OCI-M2 (cell line): ENCODE data around the gene TMEM132C.

Experiments used
- DNase-seq: peaks from one replicate; lab custom pipeline; 2025; ENCODE audit not compliant: unreplicated experiment; lab: John Stamatoyannopoulos, UW

The TMEM132C gene

DNA sequence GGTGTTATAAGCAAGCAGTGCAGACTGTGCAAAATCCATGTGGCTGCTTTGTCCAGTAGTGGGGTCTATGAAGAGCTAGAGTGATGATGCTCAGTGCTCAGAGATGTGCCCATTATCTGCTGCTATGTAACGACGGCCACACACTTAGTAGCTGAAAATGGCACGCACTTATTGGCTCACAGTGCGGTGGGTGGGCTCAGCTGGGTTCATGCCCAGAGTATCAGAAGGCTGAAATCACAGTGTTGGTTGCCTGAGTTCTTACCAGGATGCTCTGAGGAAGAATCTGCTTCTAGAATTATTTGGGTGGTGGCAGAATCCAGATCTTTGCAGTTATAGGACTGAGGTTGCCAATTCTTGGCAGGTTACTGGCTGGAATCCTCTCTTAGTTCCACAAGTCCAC, 432.1 kb downstream of the TMEM132C start:
- no peak for DNase-seq

DNA sequence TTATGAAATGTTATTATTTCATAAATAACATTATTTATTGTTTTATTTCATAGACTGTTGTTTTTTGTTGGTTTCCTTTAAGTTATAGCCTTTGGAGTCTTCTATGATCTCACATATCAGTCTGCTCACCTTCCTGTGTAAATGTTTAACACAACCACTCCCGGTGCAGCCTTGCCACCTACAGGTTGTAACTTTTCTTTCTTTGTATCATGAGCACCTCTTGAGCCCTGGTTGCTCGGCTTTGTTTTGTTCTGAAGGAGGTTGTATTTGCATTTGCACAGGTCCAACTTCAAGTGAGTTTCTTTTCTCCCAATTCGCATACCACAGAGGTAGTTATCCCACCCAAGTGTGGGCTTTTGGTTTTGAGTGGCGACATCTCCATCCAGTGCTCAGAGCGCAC, 435.4 kb downstream of the TMEM132C start:
- no peak for DNase-seq

DNA sequence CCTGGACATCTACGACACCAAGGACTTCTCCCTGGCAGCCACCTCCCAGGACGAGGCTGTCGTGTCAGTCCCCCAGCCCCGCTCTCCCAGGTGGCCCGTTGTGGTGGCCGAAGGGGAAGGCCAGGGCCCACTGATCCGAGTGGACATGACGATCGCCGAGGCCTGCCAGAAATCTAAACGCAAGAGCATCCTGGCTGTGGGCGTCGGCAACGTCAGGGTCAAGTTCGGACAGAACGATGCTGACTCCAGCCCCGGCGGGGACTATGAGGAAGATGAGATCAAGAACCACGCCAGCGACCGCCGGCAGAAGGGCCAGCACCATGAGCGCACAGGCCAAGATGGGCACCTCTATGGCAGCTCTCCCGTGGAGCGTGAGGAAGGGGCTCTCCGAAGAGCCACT, 438.2 kb downstream of the TMEM132C start:
- no peak for DNase-seq

DNA sequence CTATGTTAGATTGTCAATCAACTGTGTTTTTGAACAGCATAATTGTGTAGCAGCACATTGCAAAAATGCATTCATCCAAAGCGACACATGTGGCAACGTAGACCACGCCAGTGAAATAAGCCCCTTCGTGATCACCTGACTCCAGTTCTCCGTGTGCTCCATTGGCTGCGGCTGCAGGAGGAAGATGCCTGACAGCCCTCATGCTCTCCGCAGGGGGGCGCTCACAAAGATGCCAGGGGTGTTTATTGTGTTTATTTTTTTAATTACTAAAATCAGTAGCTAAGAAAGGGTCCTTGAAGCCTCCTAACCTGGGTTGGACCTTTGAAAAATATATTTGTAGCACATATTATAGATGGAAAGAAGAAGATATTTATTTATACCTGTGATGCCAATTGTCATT, 440.5 kb downstream of the TMEM132C start:
- DNase-seq, result no peak

DNA sequence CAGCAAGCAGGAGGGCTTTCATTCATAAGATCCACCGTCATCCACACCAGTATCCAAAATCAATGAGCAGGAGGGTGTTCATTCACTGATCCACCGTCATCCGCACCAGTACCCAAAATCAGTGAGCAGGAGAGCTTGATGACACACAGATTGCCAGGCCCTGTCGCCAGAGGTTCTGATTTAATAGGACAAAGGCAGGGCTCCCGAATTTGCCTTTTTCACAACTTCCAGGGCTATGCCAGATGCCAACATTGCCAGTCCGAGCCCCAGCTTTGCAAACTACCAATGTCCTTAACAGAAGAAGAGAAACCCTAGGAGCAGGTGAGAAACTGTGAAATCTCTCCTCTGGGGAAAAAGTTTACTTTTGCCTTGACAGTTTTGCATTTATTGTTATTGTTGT, 441.8 kb downstream of the TMEM132C start:
- DNase-seq, result no peak

DNA sequence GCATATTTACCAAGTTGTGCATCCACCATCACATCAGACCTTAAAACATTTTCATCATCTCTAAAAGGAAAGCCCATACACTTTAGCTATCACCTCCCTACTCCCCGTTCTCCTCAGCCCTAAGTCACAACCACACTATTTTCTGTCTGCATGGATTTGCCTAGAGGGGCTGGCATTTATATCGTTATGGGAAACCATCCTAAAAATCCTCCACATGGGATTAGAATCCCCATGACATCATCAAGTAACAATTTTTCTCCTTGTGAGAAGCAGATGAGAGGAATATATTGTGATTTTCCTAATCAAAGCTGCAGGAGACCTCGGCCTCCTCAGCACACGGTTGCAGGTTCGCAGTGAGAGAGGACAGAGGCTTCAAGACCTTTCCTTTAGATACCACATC, 442.7 kb downstream of the TMEM132C start:
- DNase-seq, result no peak

DNA sequence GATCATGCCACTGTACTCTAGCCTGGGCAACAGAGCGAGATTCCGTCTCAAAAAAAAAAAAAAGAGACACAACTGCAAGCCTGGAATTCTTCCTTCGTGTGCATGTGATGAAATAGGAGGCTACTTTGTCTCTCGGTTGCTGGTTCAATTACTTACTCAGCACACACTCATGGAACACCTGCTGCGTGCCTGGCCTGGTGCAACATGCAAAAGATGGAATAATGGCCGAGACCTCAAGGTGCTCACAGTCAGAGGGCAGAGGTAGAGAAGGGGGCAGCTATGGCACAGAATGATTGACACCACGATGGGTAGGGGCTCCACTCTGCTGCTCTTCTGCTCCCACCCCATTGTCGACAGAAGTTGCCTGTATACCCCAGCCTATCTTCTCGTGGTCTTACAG, 444.5 kb downstream of the TMEM132C start:
- no peak for DNase-seq

DNA sequence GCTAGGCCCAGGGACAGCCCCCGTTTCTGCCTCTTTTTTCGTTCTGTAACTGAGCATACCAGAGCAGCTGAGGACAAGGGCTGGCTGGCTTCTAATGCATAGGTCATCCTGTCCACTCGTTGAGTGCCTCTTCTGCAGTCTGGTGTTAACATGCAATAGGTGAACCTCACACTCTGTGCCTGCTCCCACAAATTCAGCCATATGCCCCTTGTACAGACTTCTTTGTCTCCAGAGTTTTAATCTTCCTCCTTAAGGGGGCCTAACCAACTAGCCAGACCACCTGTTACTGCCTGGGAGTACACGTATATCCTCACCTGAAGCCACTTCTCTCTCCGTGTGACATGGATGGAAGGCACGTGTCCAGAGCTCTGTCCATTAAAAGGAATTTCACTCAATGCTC, 445.7 kb downstream of the TMEM132C start:
- no peak for DNase-seq

DNA sequence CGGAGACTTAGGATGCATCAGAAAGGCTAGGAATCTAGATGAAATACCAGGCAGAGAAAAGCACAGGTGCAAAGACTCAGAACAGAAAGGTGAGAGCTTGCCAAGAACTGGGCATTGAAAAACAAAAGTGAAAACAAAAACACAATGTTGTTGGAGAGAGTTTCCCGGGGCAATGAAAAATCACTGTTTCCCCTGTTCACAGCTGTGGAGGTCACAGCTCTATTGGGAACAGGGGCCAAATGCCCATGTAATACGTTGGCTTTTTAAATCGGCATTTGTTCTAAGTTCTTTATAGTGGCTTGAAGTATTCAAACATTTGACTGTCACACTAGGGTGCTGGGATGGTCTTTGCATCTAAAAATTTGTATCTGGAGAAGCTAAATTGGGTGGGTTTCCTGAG, 448.5 kb downstream of the TMEM132C start:
- DNase-seq, result no peak

DNA sequence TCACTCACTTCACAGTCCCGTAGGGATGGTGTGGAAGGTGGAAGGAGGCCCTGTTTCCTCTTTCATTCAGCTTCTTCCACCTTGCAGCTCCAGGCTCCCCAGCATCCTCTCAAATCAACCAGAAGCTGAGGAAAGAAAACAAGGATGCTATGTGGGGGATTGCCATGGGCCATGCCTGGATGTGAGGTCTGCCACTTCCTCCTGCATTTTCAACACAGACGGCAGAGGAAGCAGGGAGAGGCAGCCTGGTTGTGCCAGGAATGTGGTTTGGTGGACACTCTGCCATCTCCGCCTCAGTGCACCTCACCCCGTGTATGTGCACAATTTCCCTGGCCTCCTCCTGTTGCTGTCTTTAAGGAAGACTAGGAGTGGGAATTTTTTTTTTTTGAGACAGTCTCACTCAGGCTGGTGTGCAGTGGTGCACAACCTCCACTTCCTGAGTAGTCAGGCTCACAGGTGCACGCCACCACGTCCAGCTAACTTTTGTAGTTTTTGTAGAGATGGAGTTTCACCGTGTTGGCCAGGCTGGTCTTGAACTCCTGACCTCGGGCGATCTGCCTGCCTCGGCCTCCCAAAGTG, 457.6 kb downstream of the TMEM132C start:
- no peak for DNase-seq

DNA sequence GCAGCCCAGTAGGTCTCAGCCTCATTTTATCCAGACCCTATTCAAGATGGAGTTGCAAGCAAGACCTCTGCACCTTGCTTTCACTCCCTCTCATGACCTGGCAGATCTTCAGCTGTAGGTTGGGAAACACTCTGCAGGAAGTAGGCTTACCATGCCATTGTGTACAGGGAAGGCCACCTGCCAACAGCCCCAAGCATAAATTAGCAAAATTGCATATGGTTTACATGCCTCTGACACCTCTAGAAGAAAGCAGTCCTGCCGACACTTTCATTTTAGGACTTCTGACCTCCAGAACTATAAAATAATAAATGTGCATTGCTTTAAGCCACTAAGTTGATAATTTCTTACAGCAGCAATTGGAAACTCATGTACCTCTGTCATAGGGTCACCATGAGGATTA, 459.9 kb downstream of the TMEM132C start:
- no peak for DNase-seq

DNA sequence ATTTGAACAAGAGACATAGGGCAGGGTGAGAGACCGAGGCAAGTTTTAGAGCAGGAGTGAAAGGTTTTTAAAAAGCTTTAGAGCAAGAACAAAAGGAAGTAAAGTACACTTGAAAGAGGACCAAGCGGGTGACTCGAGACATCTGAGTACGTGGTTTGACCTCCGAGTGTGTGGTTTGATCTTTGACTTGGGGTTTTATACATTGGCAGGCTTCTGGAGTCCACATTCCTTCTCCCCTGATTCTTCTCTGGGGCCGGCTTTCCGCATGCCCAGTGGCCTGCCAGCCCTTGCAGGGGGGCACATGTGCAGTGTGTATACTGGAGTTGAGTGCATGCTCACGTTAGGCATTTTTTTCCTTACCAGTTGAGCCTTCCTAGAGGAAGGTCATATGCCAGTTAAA, 460.5 kb downstream of the TMEM132C start:
- DNase-seq, result no peak

DNA sequence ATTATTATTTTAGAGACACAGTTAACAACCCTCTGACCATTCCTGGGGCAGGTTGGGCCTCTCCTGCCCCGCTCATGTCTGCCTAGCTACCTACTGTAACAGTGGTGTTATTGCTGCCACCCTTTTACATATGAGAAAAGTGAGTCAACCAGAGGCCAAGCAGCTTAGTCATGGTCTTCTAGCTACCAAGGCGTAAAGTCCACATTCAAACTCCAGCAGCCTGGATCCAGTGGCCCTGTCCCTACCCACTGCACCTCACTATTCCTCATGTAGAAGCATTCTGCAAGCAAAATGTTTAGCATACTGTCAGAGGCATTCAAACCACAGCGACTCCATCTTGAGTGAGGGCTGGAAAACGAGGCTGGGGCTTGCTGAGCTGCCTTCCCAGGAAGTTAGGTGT, 461.0 kb downstream of the TMEM132C start:
- DNase-seq, result no peak

DNA sequence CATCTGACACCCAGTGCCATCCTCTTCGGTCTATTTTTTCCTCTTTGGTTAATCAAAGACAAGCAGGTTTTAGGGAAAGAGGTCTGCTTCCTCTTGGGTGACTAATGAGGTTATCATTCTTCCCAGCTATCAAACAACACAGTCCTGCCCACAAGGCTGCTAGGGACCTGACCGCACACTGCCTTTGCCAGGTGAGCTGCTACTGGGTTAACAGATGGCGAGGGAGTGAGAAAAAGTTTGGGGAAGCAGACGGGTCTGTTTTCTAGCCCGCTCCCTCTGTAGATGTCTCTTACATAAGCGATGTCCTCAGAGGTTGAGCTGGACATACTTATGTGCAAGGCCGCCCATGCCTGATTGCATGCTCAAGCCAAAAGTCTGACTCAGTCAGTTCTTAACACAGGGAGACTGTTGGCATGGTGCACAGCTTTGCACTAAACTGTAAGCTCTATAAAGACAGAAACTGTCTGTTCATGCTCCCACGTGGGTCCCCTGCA, 462.7 kb downstream of the TMEM132C start:
- no peak for DNase-seq

DNA sequence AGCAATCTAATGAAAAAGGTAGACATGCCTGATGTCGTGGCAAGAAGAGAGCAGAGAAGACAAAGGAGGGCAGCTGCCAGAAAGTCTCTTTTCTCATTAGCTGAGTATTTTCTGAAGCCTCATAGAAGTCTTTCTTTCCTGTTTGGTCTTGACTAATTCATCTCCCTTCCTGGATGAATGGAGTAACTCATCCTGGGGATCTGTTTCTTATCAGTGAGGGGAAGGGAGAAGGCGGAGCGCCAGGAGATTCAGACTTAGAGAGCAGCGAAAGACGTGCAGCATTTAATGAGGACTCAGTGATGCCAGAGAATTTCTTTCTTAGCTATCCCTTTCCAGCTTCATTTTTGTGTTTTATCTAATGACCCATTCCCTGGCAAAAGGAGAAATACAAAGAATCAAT, 467.4 kb downstream of the TMEM132C start:
- no peak for DNase-seq

DNA sequence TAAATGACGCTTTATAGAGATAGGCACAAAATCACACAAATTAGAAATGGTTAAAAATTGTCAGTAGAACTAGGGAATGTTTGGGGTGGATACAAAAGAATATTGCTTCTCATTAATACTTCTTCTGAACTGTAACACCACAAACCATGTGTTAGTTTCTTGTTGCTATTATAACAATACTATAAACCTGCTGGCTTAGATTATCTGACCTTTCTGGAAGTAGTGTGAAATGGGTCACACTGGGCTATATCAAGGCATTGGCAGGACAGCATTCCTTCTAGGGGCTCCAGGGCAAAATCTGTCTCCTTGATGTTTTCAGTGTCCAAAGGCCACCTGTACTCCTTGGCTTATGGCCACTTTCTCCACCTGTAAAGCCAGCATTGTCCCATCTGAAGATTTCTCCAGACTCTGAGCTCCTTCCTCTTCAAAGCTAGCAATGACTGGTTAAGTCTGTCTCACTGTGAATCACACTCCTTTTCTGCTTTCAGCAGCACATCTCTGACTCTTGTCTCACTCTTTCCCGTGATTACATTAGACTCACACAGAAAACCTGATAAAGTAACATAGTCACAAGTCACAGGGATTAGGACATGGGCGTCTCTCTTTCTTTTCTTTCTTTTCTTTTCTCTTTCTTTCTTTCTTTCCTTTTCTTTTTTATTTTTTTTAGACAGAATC, 470.5 kb downstream of the TMEM132C start:
- DNase-seq, result no peak

DNA sequence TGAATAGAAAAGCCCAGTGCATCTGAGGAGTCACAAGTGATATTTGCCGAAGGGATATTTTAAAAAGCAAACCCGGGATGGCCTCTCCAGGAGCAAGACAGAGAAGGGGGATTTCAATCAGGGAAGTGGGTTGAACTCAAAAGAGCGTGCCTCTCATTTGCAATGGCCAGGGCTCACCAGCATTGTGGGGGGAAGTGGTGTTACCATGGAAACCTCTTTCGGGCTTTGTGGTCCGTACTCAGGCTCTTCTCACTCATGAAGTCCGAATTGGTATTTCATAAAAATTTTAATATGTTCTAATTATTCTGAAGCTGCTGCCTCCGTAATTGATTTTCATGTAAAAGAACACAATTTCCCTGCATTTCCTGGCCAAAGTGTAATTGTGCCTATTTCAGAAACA, 476.9 kb downstream of the TMEM132C start:
- DNase-seq, result no peak

DNA sequence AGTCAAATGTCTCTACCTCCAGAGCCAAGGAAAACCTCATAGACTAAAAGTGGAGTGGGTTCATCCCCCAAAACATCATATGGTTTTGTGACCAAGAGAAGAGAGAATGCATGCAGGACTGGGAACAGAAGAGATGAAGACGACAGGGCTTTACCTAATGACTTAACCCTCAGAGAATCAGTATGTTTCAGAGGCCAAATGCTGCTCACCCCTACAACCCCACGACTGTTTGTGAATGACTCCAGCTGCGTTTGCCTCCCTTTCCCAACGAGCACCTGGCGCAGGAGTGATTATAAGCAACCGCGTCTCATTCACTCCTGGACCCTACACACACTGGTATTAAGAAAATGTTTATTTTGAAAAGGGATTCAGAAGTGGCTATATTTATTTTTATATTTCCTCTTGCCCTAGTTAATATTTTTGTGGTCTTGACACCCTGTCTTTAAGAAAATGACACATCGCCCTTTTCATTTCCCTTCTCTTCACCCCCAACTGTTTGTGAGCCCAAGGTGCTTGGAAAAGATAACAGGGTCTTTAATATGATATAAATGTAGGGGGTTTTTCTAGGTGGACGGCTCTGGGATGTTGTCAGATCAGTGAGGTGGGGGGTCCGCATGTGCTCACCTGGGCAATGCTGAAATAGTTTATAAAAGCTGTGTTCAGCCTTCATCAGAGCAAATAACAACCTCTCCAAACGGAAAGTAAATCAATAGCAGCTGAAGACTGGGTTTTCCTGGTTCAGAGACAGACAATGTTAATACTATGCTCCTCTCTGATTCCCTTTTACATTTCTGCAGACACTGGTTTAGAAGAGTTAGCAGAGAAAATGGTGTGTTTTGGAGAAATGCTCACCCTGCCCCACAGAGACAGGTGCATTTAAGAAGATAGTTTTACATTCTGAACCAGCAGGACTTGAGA, 479.1 kb downstream of the TMEM132C start:
- DNase-seq, result no peak

DNA sequence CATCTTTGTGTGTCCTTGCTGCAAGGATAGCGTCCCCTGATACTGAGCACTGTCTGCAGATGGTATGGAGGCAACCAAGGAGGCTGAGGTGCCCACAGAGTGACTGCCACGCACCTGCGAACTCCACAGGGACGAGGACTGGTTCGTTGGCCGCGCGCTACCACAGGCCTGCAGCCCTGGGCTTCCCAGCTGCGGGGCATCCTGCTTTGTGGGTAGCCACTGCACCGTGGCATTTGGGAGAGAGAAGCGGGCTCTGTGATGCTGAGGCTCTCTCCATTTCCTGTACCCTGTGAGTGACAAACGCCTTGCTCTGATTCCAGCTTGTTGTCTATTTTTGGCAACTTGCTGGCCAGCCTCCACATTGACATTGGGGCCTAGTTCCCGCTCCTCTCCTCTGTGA, 480.5 kb downstream of the TMEM132C start:
- no peak for DNase-seq

DNA sequence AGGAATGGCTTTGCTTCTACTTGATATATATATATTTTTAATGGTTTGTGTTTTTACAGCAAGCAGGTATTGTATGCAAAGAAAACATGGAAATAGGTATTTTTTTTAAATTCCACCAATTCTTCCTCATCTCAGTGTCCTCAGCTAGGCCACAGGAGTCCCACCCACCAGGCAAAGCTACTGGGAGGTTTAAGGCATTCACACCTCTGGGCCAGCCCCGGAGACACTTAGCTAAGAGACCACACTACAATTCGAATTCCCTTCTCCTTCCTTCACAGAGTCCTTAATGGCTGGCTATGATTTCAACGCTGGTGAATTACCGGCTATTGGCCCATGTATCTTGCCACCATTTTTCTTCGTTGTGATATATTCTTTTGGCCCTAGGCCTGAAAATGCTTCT, 485.4 kb downstream of the TMEM132C start:
- DNase-seq, result no peak

DNA sequence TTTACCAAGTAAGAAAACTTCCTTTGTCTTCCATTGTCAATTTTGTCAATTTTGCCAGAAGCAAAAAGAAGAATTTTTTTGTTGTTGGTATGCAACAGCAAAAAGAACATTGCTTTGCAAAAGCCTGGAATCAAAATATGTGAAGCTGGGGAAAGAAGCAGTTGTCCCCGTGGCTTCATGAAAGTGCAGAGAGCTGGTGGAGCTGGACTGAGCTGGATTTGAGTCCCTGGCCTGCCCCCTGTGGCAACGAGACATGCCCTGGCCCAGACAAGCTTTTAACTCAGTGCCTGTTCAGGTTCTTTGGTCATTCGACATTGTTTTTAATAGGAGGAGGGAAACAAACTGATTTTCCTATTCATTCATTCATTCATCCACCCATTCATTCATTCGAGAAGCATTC, 486.5 kb downstream of the TMEM132C start:
- DNase-seq, result no peak

DNA sequence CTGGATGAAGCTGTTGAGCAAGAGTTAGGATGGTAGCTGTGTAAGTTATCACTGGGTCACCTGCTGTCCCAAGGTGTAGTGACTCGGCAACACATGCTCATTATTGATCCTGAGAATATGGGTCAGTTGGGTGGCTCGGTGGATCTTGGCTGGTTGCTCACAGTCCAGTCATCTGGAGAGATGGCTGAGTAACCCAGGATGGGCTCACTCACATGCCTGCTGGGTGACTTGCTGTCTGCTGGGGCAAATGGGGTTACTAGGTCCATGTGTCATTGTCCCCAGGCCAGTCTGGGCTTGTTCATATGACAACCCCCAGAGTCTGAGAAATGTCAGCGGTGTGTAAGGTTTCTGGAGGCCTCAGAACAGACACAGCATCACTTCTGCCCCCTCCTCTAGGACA, 487.3 kb downstream of the TMEM132C start:
- no peak for DNase-seq
